Stimulated activated effector memory CD8-positive, alpha-beta T cell treated with anti-CD3 and anti-CD28 coated beads, Interleukin-12 subunit alpha, Interleukin-12 subunit beta, amount 100 ng/mL, for 72 hours (primary cell): ENCODE data around the gene PLA2G4D.

Experiments
- ATAC-seq: fragments of 150-1000 bp; cut with Tn5 transposase; 2 replicates; pipeline ENCODE4 v1.10.0; 2021
- DNase-seq, 2 donors: peaks; one replicate each; pipeline ENCODE4 v3.0.0; 2021 to 2022; ENCODE audit warnings: low spot score in 2 of 2
- H3K27ac Mint-ChIP-seq: one replicate; pipeline ENCODE4 v1.8.0; 2022; ENCODE audit warnings: mild to moderate bottlenecking, mixed read lengths
- H3K36me3 Mint-ChIP-seq: one replicate; pipeline ENCODE4 v1.8.0; 2022; ENCODE audit warnings: mild to moderate bottlenecking, mixed read lengths
- H3K4me1 Mint-ChIP-seq: one replicate; pipeline ENCODE4 v1.8.0; 2022; ENCODE audit warnings: mixed read lengths
- H3K4me3 Mint-ChIP-seq: one replicate; pipeline ENCODE4 v1.8.0; 2022; ENCODE audit warnings: mild to moderate bottlenecking, mixed read lengths
- H3K9me3 Mint-ChIP-seq: one replicate; pipeline ENCODE4 v1.8.0; 2022; ENCODE audit warnings: mixed read lengths

Gene PLA2G4D

GRCh38 chr15:42042602-42043400 is 51.6 kb downstream of the PLA2G4D start:
- H3K4me3 Mint-ChIP-seq: peak overlapping the region; percentile 30
- no peak for DNase-seq
- peak; percentile 48 for ATAC-seq
- peak overlapping the region; percentile 80 for H3K27ac Mint-ChIP-seq
- peaks cover 16% of the 10 kb centered on the region for H3K4me1 Mint-ChIP-seq
- H3K36me3 Mint-ChIP-seq: no peaks in the 10 kb centered on the region
- H3K9me3 Mint-ChIP-seq: no peaks in the 10 kb centered on the region

DNA sequence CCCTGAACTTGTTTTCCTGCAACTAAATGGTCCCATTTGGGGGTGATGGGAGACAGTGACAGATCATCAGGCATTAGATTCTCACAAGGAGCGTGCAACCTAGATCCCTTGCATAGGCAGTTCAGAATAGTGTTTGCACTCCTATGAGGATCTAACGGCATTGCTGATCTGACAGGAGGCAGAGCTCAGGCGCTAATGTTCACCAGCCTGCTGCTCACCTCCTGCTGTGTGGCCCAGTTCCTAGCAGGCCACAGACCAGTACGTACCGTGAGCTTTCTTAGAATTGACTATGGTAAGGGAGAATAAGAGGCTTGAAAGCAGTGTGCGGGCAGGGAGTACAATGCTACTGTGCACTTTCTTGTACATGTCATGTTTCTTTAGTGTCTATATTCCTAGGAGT is 56.0 kb downstream of the PLA2G4D start:
- peaks cover 16% of the 10 kb centered on the region for H3K4me1 Mint-ChIP-seq
- H3K4me3 Mint-ChIP-seq: no peak overlapping the region
- no peak for ATAC-seq
- no peak overlapping the region for H3K27ac Mint-ChIP-seq
- DNase-seq: no peak
- no peaks in the 10 kb centered on the region for H3K36me3 Mint-ChIP-seq
- no peaks in the 10 kb centered on the region for H3K9me3 Mint-ChIP-seq

- Mint-ChIP-seq H3K4me1 (peaks cover 14% of the 10 kb centered on the region), H3K9me3 (no peaks in the 10 kb centered on the region), H3K36me3 (no peaks in the 10 kb centered on the region), H3K27ac (no peak overlapping the region), H3K4me3 (no peak overlapping the region)
- ATAC-seq (no peak), DNase-seq (no peak)
Observed at GRCh38 chr15:42037656-42038055, 56.7 kb downstream of the PLA2G4D start.

DNA sequence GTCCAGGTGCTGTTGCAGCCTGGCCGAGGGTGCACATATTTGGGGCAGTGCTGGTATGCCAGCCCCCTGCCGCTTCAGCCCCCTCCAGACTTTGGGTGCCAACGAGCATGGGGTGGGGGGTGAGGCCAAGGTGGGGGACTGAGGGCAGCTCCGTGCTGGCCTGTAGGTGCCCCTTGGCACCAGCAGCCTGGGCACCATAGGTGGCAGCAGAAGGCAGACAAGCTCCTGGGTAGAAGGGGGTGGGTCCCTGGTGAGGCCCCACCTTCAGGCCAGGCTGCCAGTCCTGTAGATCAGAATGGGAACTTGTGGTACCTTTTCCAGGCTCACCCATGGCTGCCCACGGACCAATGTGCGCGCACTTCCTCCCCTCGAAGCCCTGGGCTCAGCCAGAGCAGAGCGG is 57.4 kb downstream of the PLA2G4D start:
- Mint-ChIP-seq H3K4me3 (no peak overlapping the region), H3K4me1 (peaks cover 14% of the 10 kb centered on the region), H3K9me3 (no peaks in the 10 kb centered on the region), H3K36me3 (no peaks in the 10 kb centered on the region), H3K27ac (no peak overlapping the region)
- DNase-seq (no peak), ATAC-seq (no peak)

DNA sequence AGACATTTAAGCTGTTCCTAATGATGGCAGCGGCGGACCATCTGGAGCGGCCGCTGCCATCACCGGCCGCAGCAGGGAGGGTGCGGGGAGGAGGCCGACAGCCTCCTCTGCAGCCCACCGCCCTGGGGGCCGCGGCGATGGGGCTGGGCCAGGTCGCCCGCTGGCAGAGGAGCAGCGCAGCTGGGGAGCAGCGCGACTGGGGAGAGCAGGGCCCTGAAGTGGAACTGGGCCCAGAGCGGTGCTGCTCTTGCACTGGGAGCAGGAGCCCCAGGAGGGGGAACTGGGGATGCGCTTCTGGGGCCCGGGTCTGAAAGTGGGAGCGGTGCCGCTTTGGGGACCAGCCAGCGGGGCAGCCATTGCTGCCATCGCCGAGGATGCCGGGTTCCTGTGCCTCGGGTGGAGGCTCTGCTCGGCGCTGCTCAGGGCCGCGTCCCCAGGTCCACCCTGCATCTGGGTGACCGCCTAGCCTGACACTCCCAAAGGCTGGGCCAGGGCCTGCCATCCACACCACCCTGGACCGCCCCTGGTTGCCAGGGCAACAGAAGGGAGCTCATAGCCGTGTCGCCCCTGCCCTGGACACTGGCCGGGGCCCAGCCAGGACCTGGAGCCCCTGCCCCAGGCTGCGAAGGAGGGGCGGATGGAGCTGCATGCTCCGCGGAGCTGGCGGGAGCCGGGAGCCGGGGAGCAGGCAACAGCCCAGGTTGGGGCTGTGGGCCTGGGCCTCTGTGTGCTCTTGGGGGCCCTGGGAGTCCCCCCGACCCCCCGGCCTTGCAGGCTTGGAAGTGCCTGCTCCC is 58.1 kb downstream of the PLA2G4D start:
- Mint-ChIP-seq H3K27ac (no peak overlapping the region), H3K36me3 (no peaks in the 10 kb centered on the region)

DNA sequence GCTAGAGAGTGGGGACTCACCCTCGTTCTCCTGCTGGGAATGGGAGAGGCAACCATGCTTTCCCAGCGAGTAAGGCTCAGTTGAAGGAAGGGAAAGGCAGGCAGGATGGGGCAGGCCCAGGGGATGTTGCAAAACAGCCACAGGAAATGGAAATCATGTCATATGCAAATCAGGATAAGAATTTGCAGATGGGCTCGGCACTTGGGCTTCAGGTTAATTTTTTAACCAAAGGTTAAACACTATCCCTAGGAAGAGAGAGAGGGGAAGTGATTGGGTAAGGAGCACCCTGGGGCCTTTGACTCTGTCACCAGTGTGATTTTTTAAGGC is 59.0 kb downstream of the PLA2G4D start:
- ATAC-seq (peak; percentile 52), DNase-seq (no peak)
- H3K36me3 Mint-ChIP-seq: no peaks in the 10 kb centered on the region
- no peak overlapping the region for H3K27ac Mint-ChIP-seq
- no peaks in the 10 kb centered on the region for H3K9me3 Mint-ChIP-seq
- H3K4me1 Mint-ChIP-seq: peaks cover 14% of the 10 kb centered on the region
- no peak overlapping the region for H3K4me3 Mint-ChIP-seq

More for the DNA sequence above, 58.1 kb downstream of the PLA2G4D start:
- Mint-ChIP-seq H3K4me1 (peaks cover 14% of the 10 kb centered on the region), H3K4me3 (no peak overlapping the region), H3K9me3 (no peaks in the 10 kb centered on the region)
- ATAC-seq (no peak), DNase-seq (no peak)

DNA sequence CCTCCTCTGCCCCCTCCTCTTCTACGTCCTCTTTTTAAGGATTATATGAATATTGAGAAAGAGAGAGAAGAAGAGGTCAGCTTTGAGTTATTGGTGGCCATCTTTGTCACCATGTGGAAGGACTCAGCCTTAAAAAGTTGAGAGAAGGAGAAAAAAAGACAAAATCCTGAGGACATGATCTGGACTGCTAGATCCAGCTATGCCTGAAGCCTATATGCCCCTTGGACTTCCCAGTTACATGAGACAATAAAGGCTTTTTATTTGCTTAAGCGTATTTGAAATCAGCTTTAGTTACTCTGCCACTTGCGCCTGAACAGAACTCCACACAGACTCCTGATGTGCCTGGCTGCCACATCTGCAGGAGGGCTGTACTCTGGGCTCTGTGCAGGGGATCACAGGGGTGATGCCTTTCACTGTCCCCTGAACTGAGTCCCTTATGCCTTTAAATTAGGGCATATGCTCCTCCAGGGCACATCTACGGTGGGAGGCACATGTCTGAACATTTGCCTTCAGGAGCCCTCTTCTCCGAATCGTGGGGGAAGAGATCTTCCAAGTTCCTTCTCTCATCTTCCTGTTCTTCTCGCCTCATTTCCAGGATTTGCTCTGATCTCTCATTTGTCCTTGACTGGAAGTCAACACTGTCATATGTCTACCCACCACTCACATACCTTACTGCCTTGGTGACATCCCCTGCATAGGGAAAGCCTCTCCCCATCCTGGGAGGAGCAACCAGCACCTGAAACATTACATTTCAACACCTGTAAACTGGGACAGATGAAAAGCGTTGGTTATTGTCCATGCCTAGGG is 59.5 kb downstream of the PLA2G4D start:
- peaks cover 14% of the 10 kb centered on the region for H3K4me1 Mint-ChIP-seq
- no peaks in the 10 kb centered on the region for H3K9me3 Mint-ChIP-seq
- H3K36me3 Mint-ChIP-seq: no peaks in the 10 kb centered on the region
- no peak overlapping the region for H3K27ac Mint-ChIP-seq
- no peak overlapping the region for H3K4me3 Mint-ChIP-seq
- DNase-seq (no peak), ATAC-seq (no peak)

DNA sequence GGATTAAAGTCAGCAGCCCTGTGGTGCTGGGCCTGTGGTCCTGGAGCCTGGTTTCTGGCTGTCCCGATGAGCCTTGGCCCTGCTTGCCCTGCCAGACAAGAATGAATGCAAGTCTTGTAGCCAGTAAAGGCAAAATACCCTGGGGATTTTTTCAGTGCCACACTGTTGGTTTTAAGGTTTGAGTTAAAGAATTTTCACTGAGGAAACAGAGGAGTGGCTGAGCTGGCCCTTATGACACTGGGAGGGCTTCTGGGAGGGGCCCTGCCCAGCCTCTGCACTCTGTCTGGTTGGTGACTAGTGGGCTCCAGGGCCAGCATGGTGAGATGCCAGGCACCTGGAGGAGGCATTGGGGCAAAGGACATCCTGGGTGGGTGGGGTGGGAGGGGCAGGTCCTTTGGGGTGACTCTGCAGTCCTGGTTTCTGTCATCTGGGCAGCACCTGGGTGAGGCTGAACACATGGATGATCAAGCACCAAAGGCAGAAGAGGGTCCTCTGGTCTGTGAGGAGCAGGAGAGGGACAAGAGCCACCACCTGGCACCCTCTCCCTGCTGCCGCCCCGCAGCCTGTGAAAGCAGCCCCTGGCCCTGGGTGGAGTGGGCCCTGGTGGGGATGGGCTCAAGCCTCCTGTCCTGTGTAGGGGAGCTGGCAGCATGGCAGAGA is 61.0 kb downstream of the PLA2G4D start:
- DNase-seq (no peak), ATAC-seq (peak; percentile 74)
- peaks cover 14% of the 10 kb centered on the region for H3K4me1 Mint-ChIP-seq
- H3K27ac Mint-ChIP-seq: no peak overlapping the region
- H3K4me3 Mint-ChIP-seq: no peak overlapping the region
- H3K36me3 Mint-ChIP-seq: no peaks in the 10 kb centered on the region
- no peaks in the 10 kb centered on the region for H3K9me3 Mint-ChIP-seq

DNA sequence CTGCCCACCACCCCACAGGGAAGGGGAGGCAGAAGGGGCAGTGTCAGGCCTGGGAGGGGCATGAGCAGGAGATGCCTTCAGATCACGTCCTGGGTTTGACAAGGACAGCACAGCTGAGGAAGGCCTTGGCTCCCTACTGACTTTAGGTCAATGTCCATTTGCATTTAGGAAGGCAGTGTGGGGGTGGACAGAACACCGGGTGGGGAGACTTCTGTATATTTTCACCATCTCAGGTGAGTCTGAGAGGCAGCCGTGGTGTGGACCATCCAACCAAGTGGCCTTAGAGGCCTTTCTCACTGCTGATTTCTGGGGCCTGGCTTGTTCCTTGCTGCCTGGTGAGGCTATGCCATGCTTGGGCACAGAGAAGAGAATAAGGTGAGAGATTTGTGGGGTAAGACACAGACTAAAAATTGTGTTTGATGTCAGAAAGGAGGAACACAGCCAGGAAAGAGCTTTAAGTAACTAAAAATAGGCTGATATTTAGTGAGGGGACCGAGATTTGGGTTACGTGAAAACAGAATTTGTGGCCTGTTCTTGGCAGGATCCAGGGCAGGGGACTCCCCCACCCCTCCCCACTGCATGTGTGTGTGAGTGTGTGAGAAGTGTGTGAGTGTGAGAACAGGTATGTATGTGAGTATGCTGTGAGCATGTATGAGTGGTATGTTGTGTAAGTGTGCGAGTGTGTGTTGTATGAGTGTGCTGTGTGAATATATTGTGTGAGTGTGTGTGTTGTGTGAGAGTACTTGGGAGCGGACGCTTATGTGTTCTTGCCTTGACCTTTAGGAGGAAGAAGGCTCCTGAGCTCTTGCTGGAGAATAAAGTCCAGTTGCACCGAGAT is 61.8 kb downstream of the PLA2G4D start:
- no peak for ATAC-seq
- peaks cover 14% of the 10 kb centered on the region for H3K4me1 Mint-ChIP-seq
- DNase-seq: no peak
- no peaks in the 10 kb centered on the region for H3K9me3 Mint-ChIP-seq
- no peak overlapping the region for H3K4me3 Mint-ChIP-seq
- no peak overlapping the region for H3K27ac Mint-ChIP-seq
- H3K36me3 Mint-ChIP-seq: no peaks in the 10 kb centered on the region

DNA sequence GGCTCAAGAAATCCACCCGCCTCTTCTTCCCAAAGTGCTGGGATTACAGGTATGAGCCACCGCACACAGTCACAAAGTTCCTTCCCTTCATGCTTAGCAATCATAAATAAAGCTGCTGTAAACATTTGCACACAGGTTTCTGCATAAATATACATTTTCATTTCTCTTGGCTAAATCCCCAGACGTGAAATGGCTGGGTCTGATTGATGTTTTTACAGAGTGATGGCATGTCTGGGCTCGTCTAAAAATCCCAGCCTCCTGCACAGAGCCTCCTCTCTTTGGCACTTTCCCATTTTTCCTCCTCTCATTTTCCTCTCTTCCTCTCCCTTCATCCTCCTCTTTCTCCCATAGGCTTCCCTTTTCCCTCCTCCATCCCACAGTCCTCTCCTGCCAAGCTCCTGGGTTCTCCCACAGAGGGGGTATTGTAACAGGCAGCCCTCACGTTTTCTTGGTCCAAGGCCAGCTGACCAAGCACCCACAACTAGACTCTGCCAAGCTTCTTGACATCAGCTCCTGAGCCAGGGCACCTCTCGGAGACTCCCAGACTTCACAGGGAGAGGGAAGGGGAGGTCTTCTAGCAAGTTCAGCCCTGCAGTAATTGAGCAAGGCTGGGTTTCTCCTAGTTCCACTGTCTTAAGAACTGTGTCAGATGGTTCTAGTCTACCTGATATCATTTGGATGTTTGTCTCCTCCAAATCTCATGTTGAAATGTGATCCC is 63.0 kb downstream of the PLA2G4D start:
- Mint-ChIP-seq H3K4me1 (peaks cover 14% of the 10 kb centered on the region), H3K4me3 (no peak overlapping the region), H3K27ac (no peak overlapping the region), H3K36me3 (no peaks in the 10 kb centered on the region), H3K9me3 (no peaks in the 10 kb centered on the region)
- ATAC-seq (no peak), DNase-seq (no peak)

- Mint-ChIP-seq H3K9me3 (no peaks in the 10 kb centered on the region), H3K4me3 (no peak overlapping the region), H3K36me3 (no peaks in the 10 kb centered on the region), H3K4me1 (peaks cover under 1% of the 10 kb centered on the region), H3K27ac (no peak overlapping the region)
- no peak for ATAC-seq
- DNase-seq: no peak
Observed at GRCh38 chr15:42027521-42027920, 66.8 kb downstream of the PLA2G4D start.

GRCh38 chr15:42024303-42024702 is 70.1 kb downstream of the PLA2G4D start:
- no peak overlapping the region for H3K27ac Mint-ChIP-seq
- no peaks in the 10 kb centered on the region for H3K36me3 Mint-ChIP-seq
- H3K9me3 Mint-ChIP-seq: no peaks in the 10 kb centered on the region
- DNase-seq: no peak
- H3K4me1 Mint-ChIP-seq: no peaks in the 10 kb centered on the region
- ATAC-seq: no peak
- H3K4me3 Mint-ChIP-seq: no peak overlapping the region

DNA sequence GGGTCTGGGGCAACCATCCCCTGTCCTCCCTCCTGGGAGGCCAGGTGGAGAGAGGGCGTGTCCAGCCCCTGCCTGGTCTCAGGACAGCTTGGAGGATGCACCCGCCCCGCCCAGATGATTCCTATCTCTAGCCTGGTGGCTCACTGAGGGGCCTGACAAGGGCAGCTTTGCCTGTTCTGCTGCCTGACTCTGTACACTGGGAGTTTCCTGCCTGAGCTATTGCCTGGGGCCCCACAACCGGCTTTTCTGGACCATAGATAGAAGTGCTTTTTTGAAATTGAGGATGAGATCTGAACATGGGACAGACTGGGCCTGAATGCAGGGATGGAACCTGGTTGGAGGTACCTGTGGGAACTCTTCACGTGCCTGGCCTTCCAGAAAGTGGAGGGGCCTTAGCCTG is 72.8 kb downstream of the PLA2G4D start:
- H3K36me3 Mint-ChIP-seq: no peaks in the 10 kb centered on the region
- H3K4me3 Mint-ChIP-seq: no peak overlapping the region
- DNase-seq (no peak), ATAC-seq (no peak)
- H3K27ac Mint-ChIP-seq: no peak overlapping the region
- no peaks in the 10 kb centered on the region for H3K4me1 Mint-ChIP-seq
- no peaks in the 10 kb centered on the region for H3K9me3 Mint-ChIP-seq

GRCh38 chr15:42020713-42021273 is 73.6 kb downstream of the PLA2G4D start, which contains the start of gene PLA2G4E:
Gene PLA2G4E, minus strand, starts transcription at chr15:42021042. Its CDS starts 12 bp downstream, at chr15:42021030.
- no peak within 1 kb of the TSS for H3K4me3 Mint-ChIP-seq

More at GRCh38 chr15:42020713-42021273, 73.6 kb downstream of the PLA2G4D start, which contains the start of gene PLA2G4E:
- ATAC-seq: no peak
- Mint-ChIP-seq H3K4me1 (no peaks in the 10 kb centered on the region), H3K9me3 (no peaks in the 10 kb centered on the region), H3K27ac (peak within 1 kb of the TSS; percentile 40), H3K36me3 (no peaks in the 10 kb centered on the region)
- no peak for DNase-seq
